ENCODE measurements around the gene CTBP2.

CTBP2 gene

GRCh38 chr10:125026036-125026931 is 134.1 kb downstream of the CTBP2 start:
- Histone ChIP-seq H2AFZ (ENCODE audit: low read length) (no peak overlapping the region), H3K27ac (ENCODE audit: low read length) (no peak overlapping the region), H3K4me3 (ENCODE audit: low read length) (no peak overlapping the region), H3K9ac (ENCODE audit: low read length) (no peak overlapping the region), H3K9me3 (replicated peaks; ENCODE audit: insufficient read depth, low read length) (no peaks in the 10 kb centered on the region), H4K20me1 (ENCODE audit: insufficient read depth, low read length) (no peaks in the 10 kb centered on the region), H3K27me3 (replicated peaks; ENCODE audit: insufficient read depth, low read length) (peaks cover 98% of the 10 kb centered on the region), H3F3A (ENCODE audit: insufficient read depth, low read length) (no peaks in the 10 kb centered on the region), H3K36me3 (replicated peaks; ENCODE audit: insufficient read depth, low read length) (no peaks in the 10 kb centered on the region), H3K9me2 (replicated peaks; ENCODE audit: insufficient read depth, low read length) (no peaks in the 10 kb centered on the region), H3K79me2 (ENCODE audit: low read length) (no peaks in the 10 kb centered on the region), H3K4me2 (ENCODE audit: low read depth, low read length) (no peak overlapping the region), H3K4me1 (ENCODE audit: low read length) (no peaks in the 10 kb centered on the region)
- TF ChIP-seq CTCF (IDR thresholded peaks at IDR 0.05; ENCODE audit: low read length), result no peak
- TF ChIP-seq EZH2 (optimal IDR thresholded peaks at IDR 0.05; ENCODE audit: low read depth, low read length), result no peak
- no peak for TF ChIP-seq EZH2phosphoT487 (IDR thresholded peaks at IDR 0.05; ENCODE audit: low read length)
- no peak for DNase-seq

- TF ChIP-seq CTCF (IDR thresholded peaks at IDR 0.05; ENCODE audit: low read length) (no peak), EZH2phosphoT487 (IDR thresholded peaks at IDR 0.05; ENCODE audit: low read length) (no peak), EZH2 (optimal IDR thresholded peaks at IDR 0.05; ENCODE audit: low read depth, low read length) (no peak)
- H3K36me3 ChIP-seq (replicated peaks; ENCODE audit: insufficient read depth, low read length), result no peaks in the 10 kb centered on the region
- H3K27ac ChIP-seq (ENCODE audit: low read length), result no peak overlapping the region
- no peak for DNase-seq
- H3K4me3 ChIP-seq (ENCODE audit: low read length), result no peak overlapping the region
- no peaks in the 10 kb centered on the region for H3K9me3 ChIP-seq (replicated peaks; ENCODE audit: insufficient read depth, low read length)
- H3K9me2 ChIP-seq (replicated peaks; ENCODE audit: insufficient read depth, low read length), result no peaks in the 10 kb centered on the region
- H3F3A ChIP-seq (ENCODE audit: insufficient read depth, low read length), result no peaks in the 10 kb centered on the region
- no peaks in the 10 kb centered on the region for H3K4me1 ChIP-seq (ENCODE audit: low read length)
- H3K27me3 ChIP-seq (replicated peaks; ENCODE audit: insufficient read depth, low read length), result peaks cover 98% of the 10 kb centered on the region
- no peak overlapping the region for H3K9ac ChIP-seq (ENCODE audit: low read length)
- no peaks in the 10 kb centered on the region for H4K20me1 ChIP-seq (ENCODE audit: insufficient read depth, low read length)
- no peak overlapping the region for H2AFZ ChIP-seq (ENCODE audit: low read length)
- no peaks in the 10 kb centered on the region for H3K79me2 ChIP-seq (ENCODE audit: low read length)
- no peak overlapping the region for H3K4me2 ChIP-seq (ENCODE audit: low read depth, low read length)
Observed at GRCh38 chr10:125025341-125025740, 135.0 kb downstream of the CTBP2 start.

GRCh38 chr10:125024497-125025234 is 135.7 kb downstream of the CTBP2 start:
- Histone ChIP-seq H3K9me3 (replicated peaks; ENCODE audit: insufficient read depth, low read length) (no peaks in the 10 kb centered on the region), H3K36me3 (replicated peaks; ENCODE audit: insufficient read depth, low read length) (no peaks in the 10 kb centered on the region), H4K20me1 (ENCODE audit: insufficient read depth, low read length) (no peaks in the 10 kb centered on the region), H3K79me2 (ENCODE audit: low read length) (no peaks in the 10 kb centered on the region), H3K27ac (ENCODE audit: low read length) (no peak overlapping the region), H3F3A (ENCODE audit: insufficient read depth, low read length) (no peaks in the 10 kb centered on the region), H3K4me3 (ENCODE audit: low read length) (no peak overlapping the region), H2AFZ (ENCODE audit: low read length) (no peak overlapping the region), H3K4me2 (ENCODE audit: low read depth, low read length) (no peak overlapping the region), H3K4me1 (ENCODE audit: low read length) (no peaks in the 10 kb centered on the region), H3K9ac (ENCODE audit: low read length) (no peak overlapping the region), H3K9me2 (replicated peaks; ENCODE audit: insufficient read depth, low read length) (no peaks in the 10 kb centered on the region), H3K27me3 (replicated peaks; ENCODE audit: insufficient read depth, low read length) (peaks cover 98% of the 10 kb centered on the region)
- no peak for TF ChIP-seq CTCF (IDR thresholded peaks at IDR 0.05; ENCODE audit: low read length)
- no peak for TF ChIP-seq EZH2phosphoT487 (IDR thresholded peaks at IDR 0.05; ENCODE audit: low read length)
- TF ChIP-seq EZH2 (optimal IDR thresholded peaks at IDR 0.05; ENCODE audit: low read depth, low read length), result no peak
- DNase-seq, result no peak

Measured in MM.1S (cell line).